Measurements from ENCODE around the gene CMTM8.

CMTM8 gene

GRCh38 chr3:32405711-32406323, 167.3 kb downstream of the CMTM8 start:
- Histone ChIP-seq H3K4me3 (ENCODE audit: severe bottlenecking) (no peak overlapping the region), H3K36me3 (ENCODE audit: low read depth) (no peaks in the 10 kb centered on the region), H3K27ac (ENCODE audit: poor library complexity, severe bottlenecking) (peak overlapping the region; percentile 81), H3K27me3 (ENCODE audit: insufficient read depth, poor library complexity, severe bottlenecking) (no peaks in the 10 kb centered on the region), H3K9me3 (ENCODE audit: severe bottlenecking) (no peaks in the 10 kb centered on the region), H3K4me1 (ENCODE audit: insufficient read depth, poor library complexity, severe bottlenecking) (peaks cover 34% of the 10 kb centered on the region)
- no peak for DNase-seq (ENCODE audit: low spot score)
- TF ChIP-seq, protein P1, sequence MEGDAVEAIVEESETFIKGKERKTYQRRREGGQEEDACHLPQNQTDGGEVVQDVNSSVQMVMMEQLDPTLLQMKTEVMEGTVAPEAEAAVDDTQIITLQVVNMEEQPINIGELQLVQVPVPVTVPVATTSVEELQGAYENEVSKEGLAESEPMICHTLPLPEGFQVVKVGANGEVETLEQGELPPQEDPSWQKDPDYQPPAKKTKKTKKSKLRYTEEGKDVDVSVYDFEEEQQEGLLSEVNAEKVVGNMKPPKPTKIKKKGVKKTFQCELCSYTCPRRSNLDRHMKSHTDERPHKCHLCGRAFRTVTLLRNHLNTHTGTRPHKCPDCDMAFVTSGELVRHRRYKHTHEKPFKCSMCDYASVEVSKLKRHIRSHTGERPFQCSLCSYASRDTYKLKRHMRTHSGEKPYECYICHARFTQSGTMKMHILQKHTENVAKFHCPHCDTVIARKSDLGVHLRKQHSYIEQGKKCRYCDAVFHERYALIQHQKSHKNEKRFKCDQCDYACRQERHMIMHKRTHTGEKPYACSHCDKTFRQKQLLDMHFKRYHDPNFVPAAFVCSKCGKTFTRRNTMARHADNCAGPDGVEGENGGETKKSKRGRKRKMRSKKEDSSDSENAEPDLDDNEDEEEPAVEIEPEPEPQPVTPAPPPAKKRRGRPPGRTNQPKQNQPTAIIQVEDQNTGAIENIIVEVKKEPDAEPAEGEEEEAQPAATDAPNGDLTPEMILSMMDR (IDR thresholded peaks at IDR 0.05; ENCODE audit: poor library complexity, severe bottlenecking): no peak
- ATAC-seq (ENCODE audit: low read depth): no peak

DNA sequence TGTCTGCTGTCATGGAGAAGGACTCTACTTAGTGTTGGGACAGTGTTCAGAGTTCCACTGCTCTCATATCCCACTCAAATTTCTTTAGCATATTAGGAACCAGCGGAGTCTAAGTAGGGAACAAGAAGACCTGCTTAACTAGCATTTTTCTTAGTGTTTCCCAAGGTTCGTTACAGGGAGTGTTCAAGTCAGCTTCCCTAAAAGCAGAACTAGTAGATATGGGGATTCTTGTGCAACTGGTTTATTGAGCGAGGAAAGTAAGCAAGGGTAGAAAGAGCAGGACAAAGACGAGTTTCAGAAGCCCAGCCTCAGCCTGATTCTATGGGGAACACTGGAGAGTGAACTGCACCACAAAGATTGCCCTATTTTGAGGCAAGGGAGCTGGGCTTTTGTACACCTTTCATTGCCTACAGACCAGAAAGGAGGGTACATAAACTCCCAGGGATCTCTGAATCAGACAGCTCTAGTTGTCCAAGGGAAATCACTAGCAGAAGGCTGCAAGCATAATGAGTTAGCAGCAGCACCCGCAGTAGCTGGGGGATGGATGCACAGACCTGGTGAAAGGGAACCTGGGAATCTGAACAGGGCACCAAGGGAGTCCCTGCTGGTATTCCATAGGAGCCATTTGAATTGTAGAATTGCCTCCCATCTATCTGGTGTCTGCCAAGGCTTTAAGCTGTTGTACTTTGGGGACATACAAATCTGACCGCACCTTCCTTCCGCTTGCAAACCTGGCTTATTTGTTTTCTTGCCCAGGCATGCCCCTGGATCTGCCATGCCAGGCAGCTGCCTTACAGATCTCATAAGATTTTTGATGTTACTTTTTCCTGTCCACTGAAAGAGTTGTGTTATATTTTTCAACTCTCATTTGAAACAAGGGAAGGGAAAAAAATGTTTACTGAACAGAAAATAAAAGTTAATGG, 168.3 kb downstream of the CMTM8 start:
- H3K4me3 ChIP-seq (ENCODE audit: severe bottlenecking): no peak overlapping the region
- peaks cover 34% of the 10 kb centered on the region for H3K4me1 ChIP-seq (ENCODE audit: insufficient read depth, poor library complexity, severe bottlenecking)
- no peaks in the 10 kb centered on the region for H3K36me3 ChIP-seq (ENCODE audit: low read depth)
- ATAC-seq (ENCODE audit: low read depth): peak; percentile 86
- peak overlapping the region; percentile 81 for H3K27ac ChIP-seq (ENCODE audit: poor library complexity, severe bottlenecking)
- TF ChIP-seq, protein P1 (IDR thresholded peaks at IDR 0.05; ENCODE audit: poor library complexity, severe bottlenecking): no peak
- no peaks in the 10 kb centered on the region for H3K27me3 ChIP-seq (ENCODE audit: insufficient read depth, poor library complexity, severe bottlenecking)
- no peak for DNase-seq (ENCODE audit: low spot score)
- H3K9me3 ChIP-seq (ENCODE audit: severe bottlenecking): no peaks in the 10 kb centered on the region

- Histone ChIP-seq H3K4me1 (ENCODE audit: insufficient read depth, poor library complexity, severe bottlenecking) (peaks cover 56% of the 10 kb centered on the region), H3K36me3 (ENCODE audit: low read depth) (no peaks in the 10 kb centered on the region), H3K27me3 (ENCODE audit: insufficient read depth, poor library complexity, severe bottlenecking) (no peaks in the 10 kb centered on the region), H3K9me3 (ENCODE audit: severe bottlenecking) (no peaks in the 10 kb centered on the region), H3K4me3 (ENCODE audit: severe bottlenecking) (no peak overlapping the region), H3K27ac (ENCODE audit: poor library complexity, severe bottlenecking) (peak overlapping the region; percentile 26)
- no peak for DNase-seq (ENCODE audit: low spot score)
- TF ChIP-seq, protein P1 (IDR thresholded peaks at IDR 0.05; ENCODE audit: poor library complexity, severe bottlenecking): no peak
- no peak for ATAC-seq (ENCODE audit: low read depth)
Measured at GRCh38 chr3:32410367-32411246, 172.1 kb downstream of the CMTM8 start.

DNA sequence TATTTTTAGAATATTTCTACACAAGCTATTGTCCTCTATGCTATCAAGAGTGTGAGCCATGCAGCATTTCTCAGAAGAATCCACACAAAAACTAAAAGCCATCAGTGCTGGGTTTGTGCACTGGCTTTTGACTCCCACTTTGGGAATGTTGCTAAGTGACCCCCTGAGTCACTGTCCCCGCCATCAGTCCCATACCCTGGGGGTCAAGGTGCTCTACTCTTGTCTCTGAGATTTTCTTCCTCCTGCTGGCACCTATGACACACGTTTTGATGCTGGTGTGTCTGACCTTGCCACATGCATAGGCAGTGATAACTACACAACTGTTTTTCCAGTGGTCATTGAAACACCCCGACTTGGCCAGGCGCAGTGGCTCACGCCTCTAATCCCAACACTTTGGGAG, 173.0 kb downstream of the CMTM8 start:
- Histone ChIP-seq H3K4me3 (ENCODE audit: severe bottlenecking) (no peak overlapping the region), H3K27ac (ENCODE audit: poor library complexity, severe bottlenecking) (no peak overlapping the region), H3K9me3 (ENCODE audit: severe bottlenecking) (no peaks in the 10 kb centered on the region), H3K27me3 (ENCODE audit: insufficient read depth, poor library complexity, severe bottlenecking) (no peaks in the 10 kb centered on the region), H3K36me3 (ENCODE audit: low read depth) (no peaks in the 10 kb centered on the region), H3K4me1 (ENCODE audit: insufficient read depth, poor library complexity, severe bottlenecking) (peaks cover 52% of the 10 kb centered on the region)
- TF ChIP-seq, protein P1 (IDR thresholded peaks at IDR 0.05; ENCODE audit: poor library complexity, severe bottlenecking): no peak
- ATAC-seq (ENCODE audit: low read depth): no peak
- DNase-seq (ENCODE audit: low spot score): no peak

All from RWPE2 (cell line).